Testis (tissue), 2 donors: ENCODE measurements around the gene GJA10.

Source experiments
- CTCF ChIP-seq, 3 experiments: fragments of 450-650 bp in 2 of 3; fragments of 200-600 bp in 1 of 3; sonication (generic) in 1 of 3; IDR thresholded peaks; one replicate each; pipeline ENCODE4 v1.5.1; 2016 to 2019; ENCODE audit warnings: antibody characterized with exemption in 3 of 3, mild to moderate bottlenecking in 2 of 3, moderate library complexity in 1 of 3
- POLR2A ChIP-seq: fragments of 450-650 bp; IDR thresholded peaks from one replicate; pipeline ENCODE4 v1.6.1; 2017; ENCODE audit warnings: antibody characterized with exemption, mild to moderate bottlenecking, moderate library complexity

GRCh38 chr6:89862698-89863097 lies 31.6 kb upstream of the GJA10 start:
- no peak for TF ChIP-seq POLR2A
- no peak for TF ChIP-seq CTCF (IDR thresholded peaks at IDR 0.05)
